ENCODE results near the gene CHSY1.

DNA sequence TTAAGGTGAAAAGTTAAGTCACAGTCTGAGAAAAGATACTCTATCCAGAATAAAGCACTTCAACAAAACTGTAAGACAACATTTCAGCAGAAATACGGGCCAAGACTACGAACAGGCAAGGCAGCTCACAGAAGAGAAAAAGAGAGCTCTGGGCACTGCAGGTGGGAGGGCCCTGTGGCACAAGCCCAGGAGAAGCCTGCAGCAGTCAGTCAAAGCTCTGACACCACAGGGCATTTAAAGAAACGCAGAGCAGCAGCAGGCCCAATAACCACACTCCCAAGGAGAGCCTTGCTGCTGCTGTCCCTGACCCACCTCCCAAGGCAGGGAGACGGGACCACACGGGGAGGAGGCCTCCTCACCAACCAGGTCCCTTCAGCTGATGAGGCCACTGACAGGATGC, 19.2 kb downstream of the CHSY1 start:
- TF ChIP-seq, protein P1, sequence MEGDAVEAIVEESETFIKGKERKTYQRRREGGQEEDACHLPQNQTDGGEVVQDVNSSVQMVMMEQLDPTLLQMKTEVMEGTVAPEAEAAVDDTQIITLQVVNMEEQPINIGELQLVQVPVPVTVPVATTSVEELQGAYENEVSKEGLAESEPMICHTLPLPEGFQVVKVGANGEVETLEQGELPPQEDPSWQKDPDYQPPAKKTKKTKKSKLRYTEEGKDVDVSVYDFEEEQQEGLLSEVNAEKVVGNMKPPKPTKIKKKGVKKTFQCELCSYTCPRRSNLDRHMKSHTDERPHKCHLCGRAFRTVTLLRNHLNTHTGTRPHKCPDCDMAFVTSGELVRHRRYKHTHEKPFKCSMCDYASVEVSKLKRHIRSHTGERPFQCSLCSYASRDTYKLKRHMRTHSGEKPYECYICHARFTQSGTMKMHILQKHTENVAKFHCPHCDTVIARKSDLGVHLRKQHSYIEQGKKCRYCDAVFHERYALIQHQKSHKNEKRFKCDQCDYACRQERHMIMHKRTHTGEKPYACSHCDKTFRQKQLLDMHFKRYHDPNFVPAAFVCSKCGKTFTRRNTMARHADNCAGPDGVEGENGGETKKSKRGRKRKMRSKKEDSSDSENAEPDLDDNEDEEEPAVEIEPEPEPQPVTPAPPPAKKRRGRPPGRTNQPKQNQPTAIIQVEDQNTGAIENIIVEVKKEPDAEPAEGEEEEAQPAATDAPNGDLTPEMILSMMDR (IDR thresholded peaks at IDR 0.05; ENCODE audit: low read depth, low read length) = no peak
- no peak for TF ChIP-seq EZH2phosphoT487 (IDR thresholded peaks at IDR 0.05; ENCODE audit: low read depth)
